GM12891 (cell line): ENCODE results near the gene CAMTA1.

Source experiments
- POLR2A ChIP-seq: IDR thresholded peaks from 2 replicates; pipeline ENCODE4 v1.6.1; 2011; ENCODE audit warnings: low read depth, low read length, control low read depth
- POLR2AphosphoS5 ChIP-seq: IDR thresholded peaks from 2 replicates; pipeline ENCODE4 v1.6.1; 2011; ENCODE audit warnings: low read depth, low read length, control low read depth
- SPI1 ChIP-seq: IDR thresholded peaks from 2 replicates; pipeline ENCODE4 v1.6.1; 2011; ENCODE audit warnings: low read depth, low read length, control low read depth
- TAF1 ChIP-seq: IDR thresholded peaks from 2 replicates; pipeline ENCODE4 v1.6.1; 2011; ENCODE audit warnings: low read depth, low read length, control low read depth

DNA sequence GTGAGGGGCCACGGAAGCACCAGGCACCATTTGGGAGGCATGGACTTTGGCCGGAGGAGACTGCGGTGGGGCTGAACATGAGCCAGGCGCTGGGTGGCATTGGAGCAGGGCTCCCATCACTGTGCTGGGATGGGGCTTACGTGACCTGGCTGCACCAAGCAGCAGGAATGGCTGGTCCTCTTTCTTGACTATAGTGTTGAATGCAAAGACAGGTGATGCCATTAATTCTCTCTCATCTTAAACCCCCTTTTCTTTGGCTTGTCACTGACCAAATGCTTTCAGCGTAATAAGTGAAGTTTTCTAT is 447.9 kb downstream of the CAMTA1 start:
- TF ChIP-seq TAF1 (no peak), SPI1 (no peak), POLR2A (no peak), POLR2AphosphoS5 (no peak)
